HL-60 (cell line): ENCODE results near the gene WDR1.

Source experiments
- DNase-seq, 2 experiments: peaks; one replicate each; pipeline ENCODE4 v3.0.0-alpha.2; 2010 to 2020; ENCODE audit warnings: low read depth in 1 of 2, low spot score in 1 of 2
- H3K27ac ChIP-seq: fragments of 250-450 bp; sonication (Bioruptor Pico); replicated peaks from 2 replicates; pipeline ENCODE4 v1.5.1; 2020; ENCODE audit warnings: mild to moderate bottlenecking, moderate library complexity
- H3K27me3 ChIP-seq: fragments of 250-450 bp; sonication (Bioruptor Pico); 2 replicates; pipeline ENCODE4 v1.5.1; 2021; ENCODE audit warnings: mild to moderate bottlenecking, moderate library complexity; ENCODE audit not compliant: insufficient read depth, poor library complexity, severe bottlenecking
- H3K4me3 ChIP-seq: replicated peaks from 2 replicates; pipeline ENCODE4 v1.5.1; 2011; ENCODE audit warnings: mild to moderate bottlenecking, control low read depth, low read length; ENCODE audit not compliant: insufficient read depth
- GABPA ChIP-seq: IDR thresholded peaks from 2 replicates; pipeline ENCODE4 v1.6.1; 2012; ENCODE audit warnings: low read depth
- POLR2AphosphoS5 ChIP-seq: IDR thresholded peaks from 2 replicates; pipeline ENCODE4 v1.6.1; 2012; ENCODE audit warnings: low read depth
- SPI1 ChIP-seq: IDR thresholded peaks from 2 replicates; pipeline ENCODE4 v1.6.1; 2012; ENCODE audit warnings: low read depth, mild to moderate bottlenecking, borderline replicate concordance
- TF ChIP-seq, protein P1 (sequence below): IDR thresholded peaks from 2 replicates; pipeline ENCODE4 v1.6.1; 2012; ENCODE audit warnings: low read depth; ENCODE audit not compliant: insufficient replicate concordance
- TF ChIP-seq, protein P2 (sequence below): IDR thresholded peaks from one replicate; pipeline ENCODE4 v1.5.1; 2011; ENCODE audit warnings: low read length, control low read depth, inconsistent platforms; ENCODE audit not compliant: insufficient read depth

WDR1 gene

DNA sequence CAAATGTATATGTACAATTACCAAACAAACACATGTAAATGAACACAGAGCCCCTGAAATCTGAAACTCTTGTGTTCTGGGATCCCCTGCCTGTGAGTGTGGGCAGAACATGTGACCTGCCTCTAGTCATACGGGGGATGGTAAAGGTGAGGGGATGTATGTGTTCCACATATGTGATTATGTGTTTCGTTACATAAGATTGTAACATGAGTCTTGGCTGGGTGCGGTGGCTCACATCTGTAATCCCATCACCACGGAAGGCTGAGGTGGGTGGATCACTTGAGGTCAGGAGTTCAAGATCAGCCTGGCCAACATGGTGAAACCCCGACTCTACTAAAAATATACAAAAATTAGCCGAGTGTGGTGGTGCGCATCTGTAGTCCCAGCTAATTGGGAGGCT lies 58.2 kb downstream of the WDR1 start:
- H3K27ac ChIP-seq, result no peak overlapping the region
- H3K4me3 ChIP-seq, result no peak overlapping the region
- TF ChIP-seq SPI1 (no peak), POLR2AphosphoS5 (no peak), GABPA (no peak)
- TF ChIP-seq, protein P1, sequence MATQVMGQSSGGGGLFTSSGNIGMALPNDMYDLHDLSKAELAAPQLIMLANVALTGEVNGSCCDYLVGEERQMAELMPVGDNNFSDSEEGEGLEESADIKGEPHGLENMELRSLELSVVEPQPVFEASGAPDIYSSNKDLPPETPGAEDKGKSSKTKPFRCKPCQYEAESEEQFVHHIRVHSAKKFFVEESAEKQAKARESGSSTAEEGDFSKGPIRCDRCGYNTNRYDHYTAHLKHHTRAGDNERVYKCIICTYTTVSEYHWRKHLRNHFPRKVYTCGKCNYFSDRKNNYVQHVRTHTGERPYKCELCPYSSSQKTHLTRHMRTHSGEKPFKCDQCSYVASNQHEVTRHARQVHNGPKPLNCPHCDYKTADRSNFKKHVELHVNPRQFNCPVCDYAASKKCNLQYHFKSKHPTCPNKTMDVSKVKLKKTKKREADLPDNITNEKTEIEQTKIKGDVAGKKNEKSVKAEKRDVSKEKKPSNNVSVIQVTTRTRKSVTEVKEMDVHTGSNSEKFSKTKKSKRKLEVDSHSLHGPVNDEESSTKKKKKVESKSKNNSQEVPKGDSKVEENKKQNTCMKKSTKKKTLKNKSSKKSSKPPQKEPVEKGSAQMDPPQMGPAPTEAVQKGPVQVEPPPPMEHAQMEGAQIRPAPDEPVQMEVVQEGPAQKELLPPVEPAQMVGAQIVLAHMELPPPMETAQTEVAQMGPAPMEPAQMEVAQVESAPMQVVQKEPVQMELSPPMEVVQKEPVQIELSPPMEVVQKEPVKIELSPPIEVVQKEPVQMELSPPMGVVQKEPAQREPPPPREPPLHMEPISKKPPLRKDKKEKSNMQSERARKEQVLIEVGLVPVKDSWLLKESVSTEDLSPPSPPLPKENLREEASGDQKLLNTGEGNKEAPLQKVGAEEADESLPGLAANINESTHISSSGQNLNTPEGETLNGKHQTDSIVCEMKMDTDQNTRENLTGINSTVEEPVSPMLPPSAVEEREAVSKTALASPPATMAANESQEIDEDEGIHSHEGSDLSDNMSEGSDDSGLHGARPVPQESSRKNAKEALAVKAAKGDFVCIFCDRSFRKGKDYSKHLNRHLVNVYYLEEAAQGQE, result no peak
- TF ChIP-seq, protein P2, sequence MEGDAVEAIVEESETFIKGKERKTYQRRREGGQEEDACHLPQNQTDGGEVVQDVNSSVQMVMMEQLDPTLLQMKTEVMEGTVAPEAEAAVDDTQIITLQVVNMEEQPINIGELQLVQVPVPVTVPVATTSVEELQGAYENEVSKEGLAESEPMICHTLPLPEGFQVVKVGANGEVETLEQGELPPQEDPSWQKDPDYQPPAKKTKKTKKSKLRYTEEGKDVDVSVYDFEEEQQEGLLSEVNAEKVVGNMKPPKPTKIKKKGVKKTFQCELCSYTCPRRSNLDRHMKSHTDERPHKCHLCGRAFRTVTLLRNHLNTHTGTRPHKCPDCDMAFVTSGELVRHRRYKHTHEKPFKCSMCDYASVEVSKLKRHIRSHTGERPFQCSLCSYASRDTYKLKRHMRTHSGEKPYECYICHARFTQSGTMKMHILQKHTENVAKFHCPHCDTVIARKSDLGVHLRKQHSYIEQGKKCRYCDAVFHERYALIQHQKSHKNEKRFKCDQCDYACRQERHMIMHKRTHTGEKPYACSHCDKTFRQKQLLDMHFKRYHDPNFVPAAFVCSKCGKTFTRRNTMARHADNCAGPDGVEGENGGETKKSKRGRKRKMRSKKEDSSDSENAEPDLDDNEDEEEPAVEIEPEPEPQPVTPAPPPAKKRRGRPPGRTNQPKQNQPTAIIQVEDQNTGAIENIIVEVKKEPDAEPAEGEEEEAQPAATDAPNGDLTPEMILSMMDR, result no peak
- no peaks in the 10 kb centered on the region for H3K27me3 ChIP-seq
- DNase-seq, result no peak

DNA sequence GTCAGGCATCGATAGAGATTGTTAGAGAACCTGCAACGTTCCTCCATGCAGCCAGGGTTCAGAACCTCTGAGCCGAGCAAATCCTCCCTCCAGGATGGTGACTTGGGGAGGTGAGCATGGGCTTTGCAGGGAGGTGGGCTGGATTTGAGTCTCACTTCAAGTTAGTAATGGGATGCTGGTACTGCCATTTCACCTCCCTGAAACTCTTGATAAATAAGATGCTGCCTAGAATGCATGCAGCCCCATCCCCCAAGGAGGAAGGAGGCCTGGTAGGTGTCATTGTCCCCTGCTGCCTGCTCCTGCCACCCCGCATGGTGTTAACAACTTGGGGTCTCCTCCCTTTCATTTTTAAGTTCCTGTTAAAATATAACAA lies 59.6 kb downstream of the WDR1 start:
- no peak for DNase-seq
- H3K27ac ChIP-seq, result no peak overlapping the region
- no peaks in the 10 kb centered on the region for H3K27me3 ChIP-seq
- TF ChIP-seq, protein P2, result no peak
- TF ChIP-seq, protein P1, result no peak
- TF ChIP-seq POLR2AphosphoS5 (no peak), GABPA (no peak), SPI1 (no peak)
- H3K4me3 ChIP-seq, result no peak overlapping the region

DNA sequence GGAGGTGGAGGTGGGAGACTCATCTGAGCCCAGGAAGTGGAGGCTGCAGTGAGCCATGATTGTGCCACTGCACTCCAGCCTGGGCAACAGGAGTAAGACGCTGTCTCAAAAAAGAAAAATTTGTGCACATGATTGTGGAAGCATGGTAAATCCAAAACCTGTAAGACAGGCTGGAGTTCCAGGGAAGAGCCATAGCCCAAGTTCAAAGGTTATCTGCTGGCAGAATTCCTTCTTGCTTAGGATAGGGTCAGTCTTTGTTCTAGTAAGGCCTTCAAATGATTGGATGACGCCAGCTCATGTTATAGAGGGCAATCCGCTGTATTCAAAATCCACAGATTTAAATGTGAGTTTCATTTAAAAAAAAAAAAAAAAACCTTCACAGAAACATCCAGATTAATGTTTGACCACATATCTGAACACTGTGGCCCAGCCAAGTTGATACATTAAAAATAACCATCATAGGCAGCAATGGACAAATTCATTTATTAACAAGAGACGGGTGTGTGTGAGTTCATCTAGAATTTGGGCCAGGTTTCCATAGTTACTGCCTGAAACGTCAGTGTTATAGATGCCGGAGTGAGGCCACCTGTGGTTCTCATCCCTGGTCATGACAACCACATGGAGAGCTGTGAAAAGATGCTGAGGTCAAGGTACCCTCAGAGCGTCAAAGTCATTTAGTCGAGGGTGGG lies 60.1 kb downstream of the WDR1 start:
- H3K4me3 ChIP-seq, result no peak overlapping the region
- no peak for TF ChIP-seq POLR2AphosphoS5
- TF ChIP-seq SPI1, result no peak
- no peaks in the 10 kb centered on the region for H3K27me3 ChIP-seq
- H3K27ac ChIP-seq, result no peak overlapping the region
- no peak for DNase-seq

DNA sequence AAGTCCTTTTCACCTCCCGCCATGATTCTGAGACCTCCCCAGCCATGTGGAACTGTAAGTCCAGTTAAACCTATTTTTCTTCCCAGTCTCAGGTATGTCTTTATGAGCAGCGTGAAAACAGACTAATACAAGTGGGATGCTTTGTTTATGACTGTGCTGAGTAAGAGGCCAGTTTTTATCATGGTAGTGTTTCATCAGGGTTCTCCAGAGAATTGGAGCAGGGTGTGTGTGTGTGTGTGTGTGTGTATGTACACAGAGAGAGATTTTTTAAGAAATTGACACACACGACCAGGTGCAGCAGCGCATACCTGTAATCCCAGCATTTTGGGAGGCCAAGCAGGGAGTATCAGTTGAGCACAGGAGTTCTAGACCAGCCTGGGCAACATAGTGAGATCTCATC lies 60.7 kb downstream of the WDR1 start:
- DNase-seq, result no peak
- Histone ChIP-seq H3K4me3 (no peak overlapping the region), H3K27me3 (no peaks in the 10 kb centered on the region), H3K27ac (no peak overlapping the region)
- TF ChIP-seq POLR2AphosphoS5, result no peak
- TF ChIP-seq SPI1, result no peak

DNA sequence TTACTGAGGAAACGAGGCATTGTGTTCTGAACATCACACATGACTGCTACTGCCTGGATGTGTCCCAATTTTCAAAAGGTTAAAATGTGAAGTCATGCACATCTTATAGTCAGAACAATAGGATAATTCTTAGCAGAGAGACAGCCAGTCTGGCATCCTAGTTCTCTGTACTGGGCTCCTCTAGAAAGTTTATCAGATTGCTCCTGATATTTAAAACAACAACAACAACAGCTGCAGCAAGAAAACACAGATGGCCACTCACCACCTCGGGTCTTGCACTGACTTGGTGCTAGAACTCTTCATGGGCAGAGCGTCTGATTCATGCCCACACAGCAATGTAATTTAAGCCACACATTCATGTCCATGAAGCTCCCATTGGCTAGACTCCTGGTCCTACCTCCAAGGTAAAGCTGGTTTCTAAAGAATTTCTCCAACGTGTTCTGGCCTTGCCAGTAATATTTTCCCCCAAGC lies 62.0 kb downstream of the WDR1 start:
- no peak overlapping the region for H3K4me3 ChIP-seq
- H3K27ac ChIP-seq, result no peak overlapping the region
- TF ChIP-seq, protein P1, result no peak
- TF ChIP-seq POLR2AphosphoS5, result no peak
- TF ChIP-seq, protein P2, result no peak
- TF ChIP-seq GABPA, result no peak
- no peak for TF ChIP-seq SPI1
- H3K27me3 ChIP-seq, result no peaks in the 10 kb centered on the region
- no peak for DNase-seq
